K562 (cell line): ENCODE data around the gene TOR1AIP2. TPM values are rescaled to one million over a fixed set of nuclear protein-coding genes. Genes with fewer than 3 reads are reported as not detected.

Experiments
- ATAC-seq: fragments of 200-7000 bp; cut with Tn5 transposase; 3 replicates; pipeline ENCODE4 v1.9.1; 2020; ENCODE audit warnings: moderate library complexity
- BruUV-seq: library from RNA; stranded (reverse); fragments of 400-500 nt; replicated peaks from 2 replicates; lab custom pipeline; 2021; lab: Mats Ljungman, UMichigan
- CTCF ChIA-PET: fragments of 300-600 bp; formaldehyde crosslinking; extraction: SDS; loops from one replicate; lab custom pipeline; 2021; ENCODE audit warnings: low intra/inter-chr PET ratio; lab: Yijun Ruan, JAX
- POLR2A ChIA-PET: fragments of 300-600, 350-650 bp; sonication (Branson Sonifier 250); formaldehyde crosslinking; extraction: SDS; loops from one replicate; lab custom pipeline; 2021; ENCODE audit warnings: antibody characterized with exemption, inconsistent platforms; lab: Yijun Ruan, JAX
- DNase-seq, 4 experiments: peaks; one replicate each; pipeline versions ENCODE4 v3.0.0 to v3.0.0-alpha.2; 2011 to 2018; ENCODE audit warnings: low spot score in 3 of 4, mixed read lengths in 3 of 4; ENCODE audit errors: extremely low read depth in 1 of 4
- FAIRE-seq: peaks from 2 replicates; lab custom pipeline; 2011; peaks lifted over from hg19 to GRCh38; lab: Jason Lieb, UNC
- H2AFZ ChIP-seq: 2 replicates; pipeline ENCODE4 v1.6.0; 2011; ENCODE audit warnings: low read depth, low read length, control low read depth, inconsistent platforms
- H3K27ac ChIP-seq: fragments of 200-600 bp; 3 replicates; pipeline ENCODE4 v1.8.0; 2011; ENCODE audit warnings: low read depth, mild to moderate bottlenecking, control low read depth, inconsistent platforms, low read length, moderate library complexity, mixed read lengths; ENCODE audit errors: extremely low read depth
- H3K27me3 ChIP-seq, 2 experiments: fragments of 300-600 bp in 1 of 2; 2 replicates in 1 of 2; 3 replicates in 1 of 2; pipeline versions ENCODE4 v1.6.0 to v1.8.0; 2011; ENCODE audit warnings: inconsistent platforms in 2 of 2, low read length in 2 of 2, mild to moderate bottlenecking in 1 of 2, mixed read lengths in 1 of 2, moderate library complexity in 1 of 2; ENCODE audit not compliant: control insufficient read depth in 2 of 2, insufficient read depth in 2 of 2
- H3K36me3 ChIP-seq: fragments of 300-600 bp; 3 replicates; pipeline ENCODE4 v1.8.0; 2011; ENCODE audit warnings: mild to moderate bottlenecking, low read length, inconsistent platforms; ENCODE audit not compliant: control insufficient read depth, insufficient read depth
- H3K4me1 ChIP-seq, 2 experiments: fragments of 200-600 bp in 1 of 2; replicated peaks in 1 of 2; 2 replicates in 1 of 2; 3 replicates in 1 of 2; pipeline versions ENCODE4 v1.5.1 to v1.8.0; 2011; ENCODE audit warnings: inconsistent platforms in 2 of 2, low read length in 2 of 2, mild to moderate bottlenecking in 1 of 2, mixed read lengths in 1 of 2, moderate library complexity in 1 of 2; ENCODE audit not compliant: control insufficient read depth in 2 of 2, insufficient read depth in 2 of 2
- H3K4me2 ChIP-seq: 2 replicates; pipeline ENCODE4 v1.6.1; 2011; ENCODE audit warnings: low read length, control low read depth, inconsistent platforms, mixed read lengths; ENCODE audit not compliant: insufficient read depth
- H3K4me3 ChIP-seq: fragments of 200-600 bp; sonication (generic), shearing (Covaris generic); 2 replicates; pipeline ENCODE4 v1.5.1; 2016; ENCODE audit warnings: control low read depth, inconsistent platforms
- H3K79me2 ChIP-seq: fragments of 200-600 bp; 3 replicates; pipeline ENCODE4 v1.8.0; 2011; ENCODE audit warnings: low read length, inconsistent platforms; ENCODE audit not compliant: control insufficient read depth, insufficient read depth
- H3K9ac ChIP-seq, 2 experiments: 2 replicates each; pipeline versions ENCODE4 v1.6.0 to v1.6.1; 2011; ENCODE audit warnings: low read depth in 2 of 2, low read length in 2 of 2, control low read depth in 1 of 2, inconsistent platforms in 1 of 2, mild to moderate bottlenecking in 1 of 2, mixed read lengths in 1 of 2; ENCODE audit not compliant: insufficient read depth in 1 of 2
- H3K9me1 ChIP-seq: one replicate; pipeline ENCODE4 v1.6.0; 2011; ENCODE audit warnings: inconsistent platforms, mild to moderate bottlenecking, low read length, moderate library complexity; ENCODE audit not compliant: control insufficient read depth, insufficient read depth
- H3K9me3 ChIP-seq: replicated peaks from 2 replicates; pipeline ENCODE4 v1.5.1; 2011; ENCODE audit warnings: low read depth, low read length, inconsistent platforms; ENCODE audit not compliant: control insufficient read depth, insufficient read depth
- H4K20me1 ChIP-seq: replicated peaks from 2 replicates; pipeline ENCODE4 v1.6.1; 2011; ENCODE audit warnings: low read length, inconsistent platforms, mixed read lengths; ENCODE audit not compliant: control insufficient read depth, insufficient read depth
- BRF1 ChIP-seq: IDR thresholded peaks from 3 replicates; pipeline ENCODE4 v1.6.1; 2011; ENCODE audit warnings: borderline replicate concordance, mild to moderate bottlenecking; ENCODE audit not compliant: insufficient read length; ENCODE audit errors: extremely low read depth
- CBX2 ChIP-seq: fragments of 200-600 bp; sonication (generic); IDR thresholded peaks from one replicate; pipeline ENCODE4 v1.6.1; 2012; ENCODE audit warnings: mild to moderate bottlenecking, low read length, inconsistent platforms; ENCODE audit not compliant: insufficient read depth, poor library complexity, severe bottlenecking
- ELF2 ChIP-seq: fragments of 250-450 bp; sonication (Bioruptor Pico); IDR thresholded peaks from 2 replicates; pipeline ENCODE4 v1.5.0; 2021; ENCODE audit warnings: mild to moderate bottlenecking
- FOXJ2 ChIP-seq: fragments of 200-800 bp; sonication (Bioruptor generic); IDR thresholded peaks from 2 replicates; pipeline ENCODE4 v1.6.1; 2016; ENCODE audit warnings: missing genetic modification characterization, missing compliant biosample characterization
- HNRNPK ChIP-seq: fragments of 200-400 bp; formaldehyde crosslinking; IDR thresholded peaks from one replicate; pipeline ENCODE4 v1.6.1; 2018; ENCODE audit warnings: mild to moderate bottlenecking, low read depth, low read length; ENCODE audit not compliant: poor library complexity, severe bottlenecking
- JUN ChIP-seq, 2 experiments: sonication (generic) in 1 of 2; formaldehyde crosslinking in 1 of 2; IDR thresholded peaks; 2 replicates each; pipeline versions ENCODE4 v1.6.1 to v1.8.0; 2012 to 2022; ENCODE audit warnings: borderline replicate concordance in 2 of 2, mild to moderate bottlenecking in 2 of 2, improper control_type of control experiment in 1 of 2, low read depth in 1 of 2, low read length in 1 of 2, missing genetic modification reagents in 1 of 2
- KDM1A ChIP-seq, 2 experiments: fragments of 450-650 bp; IDR thresholded peaks; 2 replicates each; pipeline ENCODE4 v1.6.1; 2016; ENCODE audit warnings: mild to moderate bottlenecking in 2 of 2
- ZBTB1 ChIP-seq: sonication (generic); formaldehyde crosslinking; IDR thresholded peaks from 2 replicates; pipeline ENCODE4 v1.8.1; 2023; ENCODE audit warnings: missing genetic modification reagents, low read depth, mild to moderate bottlenecking, borderline replicate concordance
- ZNF263 ChIP-seq: sonication (generic); formaldehyde crosslinking; IDR thresholded peaks from 2 replicates; pipeline ENCODE4 v1.8.0; 2022; ENCODE audit warnings: mild to moderate bottlenecking, missing genetic modification reagents, borderline replicate concordance
- ZNF76 ChIP-seq: fragments of 250-450 bp; sonication (Bioruptor Pico); IDR thresholded peaks from 2 replicates; pipeline ENCODE4 v1.4.0; 2020; ENCODE audit warnings: mild to moderate bottlenecking, moderate library complexity, borderline replicate concordance
- WGBS: fragments of 100-300 bp; shearing (Covaris generic); methylation state at CpG from one replicate; pipeline ENCODE4 v1.1.6; 2016; ENCODE audit warnings: low coverage, mixed read lengths; ENCODE audit not compliant: insufficient coverage; ENCODE audit errors: missing lambda C conversion rate; 5-methylcytosine and 5-hydroxymethylcytosine counted together
- in situ Hi-C: fragments of 300-500 bp; cut with MboI; formaldehyde crosslinking; loops from 4 replicates; pipeline ENCODE4 v1.15.0; 2018; ENCODE audit warnings: inconsistent platforms, mixed read lengths
- intact Hi-C: fragments of 100-400 bp; cut with micrococcal nuclease; formaldehyde crosslinking; loops from 2 replicates; pipeline ENCODE4 v1.14.2; 2022
- polyA plus RNA-seq, 8 experiments: library from polyadenylated mRNA; depleted of rRNA in 4 of 8; stranded (reverse) in 5 of 8; unstranded in 3 of 8; fragments of >200 nt; fragmentation: Nextera tagmentation in 2 of 8; fragmentation: Illumina TruSeq in 1 of 8; extraction: Ambion mirVana in 2 of 8; extraction: Trizol in 1 of 8; gene quantifications; 2 replicates each; pipeline versions ENCODE4 v1.2.1 to v1.2.3, GENCODE V29; 2011 to 2014; ENCODE audit warnings: inconsistent platforms in 1 of 8, missing spikeins in 1 of 8
- total RNA-seq, 7 experiments: library from RNA; depleted of rRNA in 6 of 7; stranded (reverse); fragments of >200 nt in 6 of 7; fragmentation: Illumina TruSeq in 2 of 7; extraction: Trizol in 2 of 7; gene quantifications; 2 replicates each; pipeline versions ENCODE4 v1.2.1 to v1.2.3, GENCODE V29; 2011 to 2021; ENCODE audit warnings: low replicate concordance in 1 of 7
- TF ChIP-seq, protein P1 (sequence below): fragments of 250-450 bp; sonication (Bioruptor Pico); IDR thresholded peaks from 2 replicates; pipeline ENCODE4 v1.4.0; 2020; ENCODE audit warnings: borderline replicate concordance

The TOR1AIP2 gene
- total and polyA plus RNA-seq, 9 of the 15 experiments (the other 6 are each of a cell fraction or from before 2014, with no cell fraction given) = 16.7 to 122 (median 41.4) TPM

DNA sequence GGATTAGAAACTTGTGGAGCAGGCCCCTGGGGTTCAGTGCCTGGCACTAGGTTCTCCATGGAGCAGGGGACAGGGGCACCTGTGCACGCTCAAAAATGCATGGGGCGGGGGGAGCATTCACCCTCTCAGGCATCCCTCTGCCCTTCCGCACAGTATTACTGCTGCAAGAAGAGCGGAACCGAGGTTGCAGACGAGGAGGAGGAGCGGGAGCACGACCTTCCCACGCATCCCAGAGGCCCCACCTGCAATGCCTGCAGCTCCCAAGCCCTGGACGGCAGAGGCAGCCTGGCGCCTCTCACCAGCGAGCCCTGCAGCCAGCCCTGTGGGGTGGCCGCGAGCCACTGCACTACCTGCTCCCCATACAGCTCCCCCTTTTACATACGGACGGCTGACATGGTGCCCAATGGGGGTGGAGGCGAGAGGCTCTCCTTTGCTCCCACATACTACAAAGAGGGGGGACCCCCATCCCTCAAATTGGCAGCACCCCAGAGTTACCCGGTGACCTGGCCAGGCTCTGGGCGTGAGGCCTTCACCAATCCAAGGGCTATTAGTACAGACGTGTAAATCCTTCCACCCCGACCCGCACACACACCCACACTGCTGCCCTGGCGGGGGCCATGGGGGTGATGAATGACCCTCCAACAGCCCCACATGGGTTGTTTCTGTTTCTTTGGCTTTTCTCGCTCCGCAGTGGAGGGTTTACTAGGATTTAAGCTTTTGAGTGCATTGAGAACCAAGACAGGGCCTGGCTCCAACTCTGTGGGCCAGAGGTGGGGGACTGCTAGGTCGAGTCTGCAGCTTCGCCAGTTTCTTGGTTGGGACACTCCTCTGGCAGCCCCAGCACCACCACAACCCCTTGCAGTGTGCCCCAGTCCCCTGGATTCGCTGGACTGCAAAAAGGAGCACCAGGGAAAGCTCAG lies 63.7 kb downstream of the TOR1AIP2 start:
- intact Hi-C loops (loop anchor here (5.0 to 10.0 kb wide), 5 partner anchors 227 to 1047 kb away; partner anchors contain the start of gene TOR3A), in situ Hi-C loops (no loop called here)
- Histone ChIP-seq H3K4me3 (0 out of 2 replicates have a peak overlapping the region, but pooled peaks have one; percentile 14), H3K27me3 (peaks cover 48 to 83% of the 10 kb centered on the region in 2 experiments), H3K79me2 (no peaks in the 10 kb centered on the region), H3K9me3 (no peaks in the 10 kb centered on the region), H4K20me1 (peaks cover 13% of the 10 kb centered on the region), H3K4me2 (peak overlapping the region; percentile 94), H2AFZ (peak overlapping the region; percentile 91), H3K27ac (no peak overlapping the region), H3K36me3 (no peaks in the 10 kb centered on the region), H3K4me1 (peaks cover 12 to 30% of the 10 kb centered on the region in 2 experiments), H3K9me1 (no peaks in the 10 kb centered on the region), H3K9ac (peak overlapping the region in 1 of 2 experiments; percentile 61; a peak in 1 of 4 replicates)
- ATAC-seq = no peak
- no TSS peak for BruUV-seq
- POLR2A ChIA-PET = interaction anchor here (0.5 to 2.8 kb wide), 13 partner anchors 9 to 351 kb away, joined by 3 to 14 read pairs (median 3); partner anchors contain the start of gene TOR1AIP1
- 19% methylated on average over 26 of the region's 28 CpGs for WGBS
- no peak for DNase-seq
- TF ChIP-seq BRF1 = no peak
- TF ChIP-seq, protein P1, sequence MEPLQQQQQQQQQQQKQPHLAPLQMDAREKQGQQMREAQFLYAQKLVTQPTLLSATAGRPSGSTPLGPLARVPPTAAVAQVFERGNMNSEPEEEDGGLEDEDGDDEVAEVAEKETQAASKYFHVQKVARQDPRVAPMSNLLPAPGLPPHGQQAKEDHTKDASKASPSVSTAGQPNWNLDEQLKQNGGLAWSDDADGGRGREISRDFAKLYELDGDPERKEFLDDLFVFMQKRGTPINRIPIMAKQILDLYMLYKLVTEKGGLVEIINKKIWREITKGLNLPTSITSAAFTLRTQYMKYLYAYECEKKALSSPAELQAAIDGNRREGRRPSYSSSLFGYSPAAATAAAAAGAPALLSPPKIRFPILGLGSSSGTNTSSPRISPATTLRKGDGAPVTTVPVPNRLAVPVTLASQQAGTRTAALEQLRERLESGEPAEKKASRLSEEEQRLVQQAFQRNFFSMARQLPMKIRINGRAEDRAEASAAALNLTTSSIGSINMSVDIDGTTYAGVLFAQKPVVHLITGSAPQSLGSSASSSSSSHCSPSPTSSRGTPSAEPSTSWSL (CRISPR knock-in tag) = no peak
- TF ChIP-seq ZNF263 (CRISPR knock-in tag) = peak; percentile 68; the same call in 1 of the 2 replicates
- TF ChIP-seq FOXJ2 (tag) = no peak
- no peak for TF ChIP-seq JUN (IDR thresholded peaks at IDR 0.05; ENCODE audit: borderline replicate concordance, low read depth, low read length)
- no peak for TF ChIP-seq JUN (CRISPR knock-in tag; IDR thresholded peaks at IDR 0.05; ENCODE audit: borderline replicate concordance)
- no peak for TF ChIP-seq ELF2 (CRISPR knock-in tag)
- TF ChIP-seq ZNF76 = no peak
- no peak for TF ChIP-seq CBX2
- TF ChIP-seq HNRNPK = no peak
- TF ChIP-seq ZBTB1 = 0 out of 2 replicates have a peak, but pooled peaks have one; percentile 31
- TF ChIP-seq KDM1A (IDR thresholded peaks at IDR 0.05) = no peak
- CTCF ChIA-PET = interaction anchor here (0.6 to 3.0 kb wide), 7 partner anchors 35 to 1282 kb away, joined by 3 to 20 read pairs (median 3); no protein-coding TSS in a partner anchor
- no peak for FAIRE-seq
